HG02759 (cell line): ENCODE results near the gene SPATS2L.

ENCODE experiments used
- ATAC-seq: cut with Tn5 transposase; IDR thresholded peaks from one replicate; pipeline ENCODE4 v1.9.1; 2021; ENCODE audit warnings: mild to moderate bottlenecking, moderate library complexity; ENCODE audit not compliant: unreplicated experiment

SPATS2L gene

GRCh38 chr2:200455958-200456421 lies 149.5 kb downstream of the SPATS2L start:
- peak; percentile 64 for ATAC-seq

DNA sequence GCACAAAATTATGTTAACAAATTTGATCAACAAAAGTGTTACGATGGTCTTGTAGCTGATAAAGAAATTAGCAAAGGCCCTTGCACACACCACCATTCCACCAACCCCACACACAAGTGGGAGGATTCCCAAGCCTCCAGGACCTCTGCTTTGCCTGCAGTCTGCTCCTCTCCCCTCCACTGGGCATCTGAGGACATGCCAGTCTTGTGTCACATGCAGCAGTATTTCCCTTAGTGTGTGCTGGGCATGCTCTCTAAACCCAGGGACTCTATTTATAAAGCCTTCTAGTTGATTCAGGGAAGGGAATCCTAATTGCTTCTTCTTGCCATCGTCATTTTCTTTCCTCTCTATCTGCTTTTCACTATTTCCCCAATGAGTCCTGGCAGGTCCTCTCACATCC lies 150.1 kb downstream of the SPATS2L start:
- no peak for ATAC-seq

DNA sequence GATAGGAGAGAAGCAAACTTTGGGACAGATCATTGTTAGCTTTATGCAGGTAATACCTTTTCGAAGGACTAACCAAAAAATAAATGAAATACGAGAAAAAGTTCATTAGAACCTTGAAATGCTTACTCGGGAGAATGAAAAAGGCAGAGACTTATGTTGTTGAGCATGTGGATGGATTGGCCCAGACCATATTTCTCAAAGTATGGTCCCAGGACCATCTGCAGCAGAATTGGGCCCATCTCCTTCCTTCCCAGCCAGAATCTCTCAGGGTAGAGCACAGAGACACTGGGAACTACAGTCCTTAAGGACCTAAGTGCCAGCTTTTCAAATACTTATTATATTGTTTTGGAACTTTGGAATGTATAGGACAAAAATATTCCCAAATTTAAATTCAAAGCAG lies 152.6 kb downstream of the SPATS2L start:
- ATAC-seq: no peak

GRCh38 chr2:200461846-200462710 lies 155.6 kb downstream of the SPATS2L start:
- no peak for ATAC-seq

DNA sequence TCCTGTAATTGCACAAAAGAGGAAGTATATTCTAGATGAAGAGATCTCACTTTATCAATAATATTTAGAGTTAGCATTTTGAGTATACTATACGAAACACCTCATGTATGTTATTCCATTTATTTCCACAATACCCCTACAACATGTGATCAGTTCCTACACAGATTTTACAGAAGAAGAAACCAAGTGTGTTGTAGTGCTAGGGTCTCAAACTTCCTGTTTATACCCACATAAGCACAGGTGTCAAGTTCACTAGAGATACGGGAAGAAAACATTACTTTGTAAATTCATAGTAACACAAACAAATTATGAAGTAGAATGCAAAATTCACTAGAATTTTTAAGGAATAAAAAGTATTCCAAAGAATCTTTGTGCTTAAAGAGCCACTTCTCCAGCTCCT lies 157.0 kb downstream of the SPATS2L start:
- no peak for ATAC-seq

GRCh38 chr2:200466425-200467418 lies 160.2 kb downstream of the SPATS2L start:
- ATAC-seq: no peak

- no peak for ATAC-seq
Measured at GRCh38 chr2:200467806-200468681, 161.6 kb downstream of the SPATS2L start.

DNA sequence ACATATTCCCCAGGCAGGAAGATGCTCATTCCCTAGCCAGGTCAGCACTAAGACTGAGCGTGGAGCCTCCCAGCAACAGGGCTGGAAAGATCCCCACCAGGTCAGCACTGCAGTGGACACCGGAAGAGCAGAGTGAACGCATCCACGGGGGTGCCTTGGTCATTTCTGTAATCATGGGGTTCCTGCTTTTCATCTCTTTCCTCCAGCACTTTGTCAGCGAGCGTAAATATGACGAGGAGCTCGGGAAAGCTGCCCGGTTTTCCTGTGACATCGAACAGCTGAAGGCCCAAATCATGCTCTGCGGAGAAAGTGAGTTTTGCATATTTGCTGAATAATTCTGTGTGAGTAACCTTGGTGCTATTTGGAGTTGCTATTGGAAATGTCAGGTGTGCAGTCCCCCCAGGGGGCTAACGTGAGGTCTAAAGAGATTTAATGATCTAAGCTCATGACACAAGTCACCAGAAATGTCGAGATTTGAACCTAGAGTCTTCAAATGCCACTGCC lies 163.3 kb downstream of the SPATS2L start:
- ATAC-seq: no peak

DNA sequence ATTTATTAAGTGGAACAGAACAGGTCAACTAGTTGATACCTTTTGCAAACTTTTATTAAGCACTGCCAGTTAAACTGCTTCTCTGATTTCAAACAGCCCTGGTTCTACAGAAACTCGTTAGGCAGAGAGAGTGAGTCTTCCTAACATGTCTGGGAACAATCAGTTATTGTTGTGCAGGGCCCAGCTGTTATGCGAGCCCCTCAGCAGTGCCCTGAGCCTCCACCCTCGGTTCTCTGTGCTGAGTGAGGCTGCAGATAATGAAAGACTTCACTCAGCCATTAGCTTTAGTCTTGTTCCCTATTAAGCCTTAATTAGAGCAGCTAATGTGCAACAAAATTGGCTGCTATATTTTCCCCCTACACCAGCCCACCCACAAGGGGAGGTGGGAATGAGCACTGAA lies 163.7 kb downstream of the SPATS2L start:
- no peak for ATAC-seq

- peak; percentile 86 for ATAC-seq
Measured at GRCh38 chr2:200471324-200471848, 164.9 kb downstream of the SPATS2L start.

DNA sequence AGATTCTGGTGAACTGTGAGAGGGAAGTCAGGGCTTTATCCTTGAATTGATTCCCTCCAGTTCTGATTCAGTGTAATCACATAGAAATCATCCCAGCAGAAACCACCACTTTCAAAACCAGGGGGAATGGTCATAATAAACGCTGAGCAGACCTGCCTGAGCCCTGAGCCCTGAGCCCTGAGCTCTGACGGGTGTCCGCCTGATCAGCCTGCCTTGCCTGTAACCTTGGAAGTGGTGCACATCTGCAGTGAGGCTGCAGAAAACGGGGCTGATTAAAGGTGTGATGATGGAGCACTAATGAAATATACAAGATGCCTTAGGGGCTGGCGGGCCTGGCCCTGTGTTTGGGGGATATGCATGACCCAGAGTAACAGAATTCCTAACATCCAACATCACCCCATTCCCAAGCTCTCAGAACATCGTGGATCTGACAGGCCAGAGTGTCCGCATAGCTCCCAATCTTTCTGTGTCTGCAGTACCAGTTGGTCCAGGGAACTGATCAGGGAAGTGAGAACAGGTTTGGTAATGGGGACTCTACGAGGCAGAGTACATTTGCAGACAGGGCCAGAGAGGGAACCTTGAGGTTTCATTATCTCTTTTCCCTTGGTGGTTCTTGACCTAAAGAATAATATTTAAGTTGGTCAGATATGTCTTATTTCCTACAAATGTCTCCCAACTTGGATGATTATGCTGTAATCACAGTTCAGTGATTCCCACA lies 165.6 kb downstream of the SPATS2L start:
- ATAC-seq: peak; percentile 17

- ATAC-seq: no peak
Measured at GRCh38 chr2:200472853-200473464, 166.5 kb downstream of the SPATS2L start.

GRCh38 chr2:200475795-200476194 lies 169.3 kb downstream of the SPATS2L start:
- no peak for ATAC-seq

- ATAC-seq: no peak
Measured at GRCh38 chr2:200476836-200477235, 170.3 kb downstream of the SPATS2L start.

GRCh38 chr2:200477667-200478131 lies 171.2 kb downstream of the SPATS2L start:
- ATAC-seq: no peak

DNA sequence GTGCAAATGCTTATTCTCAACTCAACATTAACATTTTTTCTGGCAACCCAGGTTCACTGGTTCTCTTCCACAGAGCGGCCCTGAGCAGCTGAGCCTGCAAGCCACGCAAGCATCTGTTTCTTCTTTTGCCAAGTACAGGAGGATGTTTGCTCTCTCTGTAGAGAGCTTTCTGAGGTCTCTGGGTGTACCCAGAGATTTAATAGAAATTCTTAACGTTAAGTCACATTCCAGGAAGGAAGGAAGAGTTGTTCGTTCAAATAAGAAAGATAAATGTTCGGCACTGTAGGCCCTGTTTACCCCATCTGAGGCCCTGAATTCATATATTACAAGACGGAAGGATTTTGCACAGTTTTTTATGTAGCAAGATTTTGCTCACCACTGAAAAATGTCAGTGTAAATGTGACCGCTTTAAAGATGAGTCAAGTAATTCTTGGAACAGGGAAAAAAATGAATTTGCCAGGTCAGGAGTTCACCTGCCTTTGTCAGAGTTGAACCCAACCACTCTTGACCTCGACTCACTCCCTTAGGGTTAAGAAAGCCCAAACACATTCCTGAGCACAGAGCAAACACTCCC lies 173.3 kb downstream of the SPATS2L start:
- no peak for ATAC-seq

GRCh38 chr2:200482194-200482593 lies 175.7 kb downstream of the SPATS2L start:
- peak; percentile 54 for ATAC-seq

- peak; percentile 60 for ATAC-seq
Measured at GRCh38 chr2:200483729-200484198, 177.3 kb downstream of the SPATS2L start.
